AG08395 (cell line): ENCODE measurements around the gene CYP27C1.
"Not testable (repeated sequence)": the region's sequence is repeated elsewhere in the genome, so short reads cannot be mapped to it uniquely, and the experiment has no call there.

ENCODE experiments used
- DNase-seq: peaks from one replicate; pipeline ENCODE4 v3.0.0; 2012; ENCODE audit warnings: mixed read lengths, low spot score

Gene CYP27C1

DNA sequence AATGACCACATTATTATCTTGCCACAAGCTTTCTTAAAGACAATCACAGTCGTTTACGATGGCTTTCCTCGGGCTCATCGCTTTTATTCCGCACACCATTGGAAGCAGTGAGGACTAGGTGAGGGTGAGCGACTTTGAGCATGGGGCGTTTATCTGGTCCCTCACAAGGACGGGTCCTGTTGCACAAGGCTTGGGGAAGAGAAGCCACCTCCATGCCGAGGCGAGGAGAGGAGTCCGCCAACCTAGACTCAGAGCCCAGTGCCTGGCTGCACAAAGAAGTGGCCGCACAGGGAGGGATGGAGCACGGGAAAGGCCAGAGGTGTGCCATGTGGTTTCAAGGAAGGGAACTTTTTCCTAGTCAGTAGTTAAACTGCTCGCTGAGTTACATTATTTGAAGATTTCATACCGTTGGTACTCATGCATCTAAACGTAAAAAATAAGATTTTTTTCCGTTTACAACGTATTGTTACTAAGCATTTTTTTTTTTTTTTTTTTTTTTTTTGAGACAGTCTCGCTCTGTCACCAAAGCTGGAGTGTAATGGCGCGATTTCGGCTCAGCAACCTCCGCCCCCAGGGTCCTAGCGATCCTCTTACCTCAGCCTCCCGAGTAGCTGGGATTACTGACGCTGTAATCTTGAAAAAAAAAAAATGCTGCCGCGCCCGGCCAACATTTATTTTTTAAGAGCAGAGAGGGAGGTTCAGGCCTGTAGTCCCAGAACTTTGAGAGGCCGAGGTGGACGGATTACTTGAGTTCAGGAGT lies 849 bp upstream of the CYP27C1 start:
- no peak for DNase-seq

DNA sequence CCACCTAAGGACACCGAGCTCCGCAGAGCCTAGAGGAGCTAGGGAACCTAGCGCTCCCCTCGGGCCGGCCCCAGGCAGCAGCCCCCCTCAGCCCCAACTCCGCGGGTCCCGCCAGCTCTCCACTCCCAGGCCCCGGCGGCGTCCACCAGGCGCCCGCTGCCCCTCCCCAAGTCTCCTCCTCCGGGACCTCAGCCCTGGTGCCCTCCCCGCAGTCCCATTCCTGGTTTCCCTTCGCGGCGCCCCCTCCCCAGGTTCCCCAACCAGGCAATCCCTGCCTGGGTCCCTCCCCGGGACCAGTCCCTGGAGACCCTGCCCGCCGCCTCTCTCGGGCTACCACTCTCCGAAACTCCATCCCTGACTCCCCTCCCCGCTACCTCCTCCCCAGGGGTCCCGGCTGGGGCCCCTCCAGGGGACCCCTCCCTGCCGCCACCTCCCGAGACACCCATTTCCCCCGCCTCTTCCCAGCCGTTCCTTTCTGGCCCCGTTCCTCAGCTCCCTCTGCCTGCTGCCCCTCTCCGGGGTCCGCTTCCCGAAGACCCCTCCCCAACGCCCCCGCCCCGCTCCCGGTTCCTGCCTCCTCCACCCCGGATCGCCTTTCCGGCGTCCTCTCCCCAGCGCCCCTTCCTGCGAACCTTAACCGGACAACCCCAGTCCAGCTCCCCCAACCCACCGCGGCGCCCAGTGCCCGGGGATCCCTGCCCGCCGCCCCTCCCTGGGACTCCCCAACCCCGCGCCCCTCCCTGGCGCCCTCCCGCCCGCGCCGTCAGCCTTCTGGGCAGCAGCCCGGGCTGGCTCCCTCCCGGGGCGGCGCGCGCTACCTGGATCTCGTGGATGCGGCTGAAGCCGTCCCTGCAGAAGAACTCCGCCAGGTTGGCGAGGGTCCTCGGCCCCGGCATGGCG lies 678 bp downstream of the CYP27C1 start:
- no peak for DNase-seq

DNA sequence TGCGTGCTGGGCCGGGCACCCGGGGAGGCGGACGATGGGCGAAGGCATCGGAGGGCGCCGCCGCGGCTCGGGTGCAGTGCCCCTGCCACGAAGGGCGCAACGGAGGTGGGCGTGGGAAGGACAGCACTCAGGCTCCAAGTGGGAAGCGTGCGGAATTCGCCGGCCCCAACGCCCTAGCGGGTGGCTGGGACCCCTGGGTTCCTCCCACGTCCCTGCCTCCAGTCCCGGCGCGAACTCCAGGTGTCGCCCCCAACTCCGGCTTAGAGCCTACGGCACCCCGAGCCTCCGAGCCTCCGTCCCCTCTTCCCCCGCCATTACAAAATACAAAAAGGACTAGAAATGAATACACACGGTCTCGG lies 1.3 kb downstream of the CYP27C1 start:
- no peak for DNase-seq

DNA sequence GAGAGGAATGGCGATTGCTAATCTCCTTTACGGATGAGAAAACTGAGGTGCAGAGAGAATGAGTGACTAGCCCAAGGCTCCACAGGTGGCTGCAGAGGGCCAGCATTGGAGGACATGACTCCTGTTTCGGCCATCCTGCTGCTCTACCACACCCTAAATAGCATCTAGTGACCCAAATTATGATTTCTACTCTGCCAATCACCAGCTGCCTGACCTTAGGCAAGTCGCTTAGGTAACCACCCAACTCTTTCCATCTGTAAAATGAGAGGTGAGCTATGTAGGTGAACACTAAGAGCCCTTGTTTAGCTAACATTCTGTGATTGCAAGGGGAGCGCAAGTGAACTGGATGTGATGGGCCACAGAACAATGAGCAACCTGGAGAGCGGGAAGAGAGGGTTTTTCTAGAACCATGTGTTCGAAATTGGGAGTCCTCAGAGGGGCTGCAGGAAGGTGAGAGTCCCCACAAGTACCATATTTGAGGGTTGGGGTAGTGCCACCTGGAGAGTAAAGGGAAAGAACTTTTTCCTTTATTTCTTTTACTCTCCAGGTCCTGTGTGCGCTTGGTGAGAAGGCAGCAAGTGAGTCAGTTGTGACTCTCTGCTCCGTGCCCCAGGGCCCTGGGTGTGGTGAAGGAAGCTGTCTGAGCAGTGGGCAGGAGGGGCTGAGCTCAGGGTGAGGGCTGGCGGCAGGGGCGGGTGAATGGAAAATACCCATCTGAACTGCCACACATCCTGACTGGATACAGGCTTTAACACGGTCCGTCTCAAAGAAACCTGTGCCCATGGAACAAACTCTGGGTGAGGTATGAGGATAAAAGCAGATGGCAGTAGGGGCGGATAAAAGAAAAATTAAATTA lies 2.4 kb downstream of the CYP27C1 start:
- DNase-seq = peak; percentile 50

DNA sequence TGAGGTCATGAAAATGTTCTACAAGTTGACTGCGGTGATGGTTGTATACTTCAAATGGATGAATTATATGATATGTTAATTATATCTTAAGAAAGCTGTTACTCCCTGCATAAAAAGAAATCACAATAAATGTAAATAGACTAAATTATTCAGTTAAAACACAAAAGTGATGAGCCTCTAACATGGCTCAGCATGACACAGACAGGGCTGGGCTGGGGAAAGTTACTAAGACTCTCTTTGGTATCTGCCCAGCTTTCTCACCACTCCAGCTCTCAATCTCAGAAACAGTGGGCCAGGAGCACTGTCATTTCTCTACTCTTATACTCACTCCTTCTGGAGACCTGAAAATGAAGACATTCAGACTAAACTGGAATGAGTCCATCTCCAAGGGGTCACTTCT lies 3.5 kb downstream of the CYP27C1 start:
- no peak for DNase-seq

DNA sequence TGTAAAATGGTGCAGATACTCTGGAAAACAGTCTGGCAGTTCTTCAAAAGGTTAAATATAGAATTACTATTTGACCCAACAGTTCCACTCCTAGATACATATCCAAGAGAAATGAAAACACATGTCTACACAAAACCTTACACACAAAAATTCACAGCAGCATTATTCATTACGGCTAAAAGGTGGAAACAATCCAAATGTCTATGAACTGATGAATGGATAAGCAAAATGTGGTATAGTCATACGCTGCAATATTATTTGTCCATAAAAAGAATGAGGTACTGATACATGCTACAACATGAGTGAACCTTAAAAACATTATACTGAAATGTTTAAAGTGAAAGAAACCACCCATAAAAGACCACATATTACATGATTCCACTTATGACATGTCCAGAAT lies 4.0 kb downstream of the CYP27C1 start:
- DNase-seq = no peak

DNA sequence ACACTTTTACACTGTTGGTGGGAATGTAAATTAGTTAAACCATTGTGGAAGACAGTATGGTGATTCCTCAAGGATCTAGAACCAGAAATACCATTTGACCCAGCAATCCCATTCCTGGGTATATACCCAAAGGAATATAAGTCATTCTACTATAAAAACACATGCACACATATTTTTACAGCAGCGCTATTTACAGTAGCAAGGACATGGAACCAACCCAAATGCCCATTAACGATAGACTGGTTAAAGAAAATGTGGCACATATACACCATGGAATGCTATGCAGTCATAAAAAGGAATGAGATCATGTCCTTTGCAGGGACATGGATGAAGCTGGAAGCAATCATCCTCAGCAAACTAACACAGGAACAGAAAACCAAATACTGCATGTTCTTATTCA lies 5.9 kb downstream of the CYP27C1 start:
- not testable (repeated sequence) for DNase-seq

DNA sequence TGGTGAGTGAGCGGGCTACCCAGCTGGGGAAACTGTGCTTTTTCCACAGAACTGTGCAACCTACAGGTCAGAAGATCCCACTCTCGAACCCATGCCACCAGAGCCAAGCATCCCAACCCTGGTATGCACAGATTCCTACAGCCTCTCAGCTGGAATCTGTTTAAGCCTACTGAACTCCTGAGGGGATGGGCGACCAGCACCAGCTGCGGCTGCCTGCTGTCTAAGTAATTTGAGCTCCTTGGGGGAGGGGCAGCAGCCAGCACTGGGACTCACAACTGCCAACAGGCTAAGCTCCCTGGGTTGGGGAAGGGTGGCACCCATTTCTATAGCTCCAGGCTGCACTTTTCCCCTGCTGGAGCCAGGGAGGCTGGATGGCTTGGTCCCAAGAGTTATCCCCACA lies 11.8 kb downstream of the CYP27C1 start:
- DNase-seq = no peak

DNA sequence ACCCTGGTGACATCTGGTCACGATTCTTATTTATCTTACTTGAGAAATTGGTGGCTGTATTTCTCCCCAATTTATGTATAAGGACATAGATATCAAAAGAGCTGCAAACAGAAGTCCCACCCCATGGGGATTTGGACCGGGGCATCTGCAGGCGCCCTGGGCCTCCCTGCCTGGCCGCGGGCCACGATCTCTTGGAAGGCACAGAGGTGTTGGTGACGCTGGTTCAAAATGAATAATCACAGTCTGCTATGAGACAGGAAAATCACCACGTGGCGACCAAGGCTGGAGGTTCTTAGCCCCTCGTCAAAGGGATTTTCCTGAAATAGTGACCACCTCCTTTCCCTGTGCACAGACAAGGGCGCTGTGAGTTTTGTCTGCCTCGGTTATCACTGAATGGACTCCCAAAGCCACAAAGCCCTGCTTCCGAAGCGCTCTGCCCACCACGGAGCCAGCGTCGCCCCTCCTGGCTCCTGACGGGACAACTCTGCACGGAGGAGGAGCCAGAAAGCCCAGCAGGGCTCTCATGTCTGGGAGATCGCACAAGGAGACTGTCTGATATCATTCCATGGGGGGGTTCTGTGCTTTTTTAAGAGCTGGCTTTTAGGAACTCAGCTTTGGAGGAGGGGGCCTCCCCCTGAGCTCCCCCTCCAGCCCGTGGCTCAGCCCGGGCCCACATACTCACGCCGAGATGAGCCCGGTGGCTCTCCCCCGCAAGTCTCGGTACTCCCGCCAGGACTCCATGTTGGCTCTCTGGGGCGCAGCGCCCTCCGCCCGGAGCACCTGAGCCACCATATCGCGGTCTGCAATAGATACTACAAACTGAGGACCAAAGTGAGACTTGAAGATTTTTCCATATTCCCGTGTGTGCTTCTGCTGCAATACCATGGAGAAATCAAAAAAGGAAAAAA lies 14.6 kb downstream of the CYP27C1 start:
- DNase-seq = no peak

DNA sequence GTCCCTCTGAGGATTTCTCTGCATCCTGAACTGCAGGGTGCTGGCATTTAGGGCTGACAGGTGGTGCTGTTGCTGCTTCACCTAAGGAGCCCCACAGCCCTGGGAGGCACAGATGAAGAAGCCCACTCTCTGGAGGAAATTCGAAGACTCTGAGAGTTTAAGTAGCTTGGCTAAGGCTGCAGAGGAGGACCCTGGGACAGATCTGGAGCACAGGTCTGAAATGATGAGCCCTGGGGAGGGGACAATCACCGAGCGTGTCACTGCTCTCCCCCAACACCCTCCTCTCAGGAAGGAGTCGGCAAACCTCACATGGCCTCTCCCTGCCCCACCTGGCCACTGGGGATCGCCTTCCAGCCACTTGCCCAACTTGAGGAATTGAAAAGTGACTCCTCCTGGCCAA lies 18.6 kb downstream of the CYP27C1 start:
- no peak for DNase-seq

DNA sequence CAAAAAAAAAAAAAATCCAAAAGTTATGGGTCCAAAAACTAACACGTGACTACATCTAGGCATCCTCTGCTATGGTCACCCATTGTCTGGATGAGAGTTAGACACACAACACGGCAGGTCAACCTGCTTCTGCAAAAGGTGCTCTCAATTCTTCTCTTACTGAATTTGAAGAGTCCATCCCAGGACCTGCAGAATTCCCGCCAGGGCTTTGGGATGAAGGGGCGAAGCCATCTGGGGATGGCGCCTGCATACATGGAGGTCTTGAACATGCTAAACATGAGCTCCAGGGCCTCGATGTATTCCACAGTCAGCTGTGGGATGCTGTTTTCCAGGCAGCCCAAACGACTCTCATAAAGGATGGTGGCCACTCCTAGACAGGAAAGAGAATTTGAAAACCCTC lies 19.1 kb downstream of the CYP27C1 start:
- no peak for DNase-seq

DNA sequence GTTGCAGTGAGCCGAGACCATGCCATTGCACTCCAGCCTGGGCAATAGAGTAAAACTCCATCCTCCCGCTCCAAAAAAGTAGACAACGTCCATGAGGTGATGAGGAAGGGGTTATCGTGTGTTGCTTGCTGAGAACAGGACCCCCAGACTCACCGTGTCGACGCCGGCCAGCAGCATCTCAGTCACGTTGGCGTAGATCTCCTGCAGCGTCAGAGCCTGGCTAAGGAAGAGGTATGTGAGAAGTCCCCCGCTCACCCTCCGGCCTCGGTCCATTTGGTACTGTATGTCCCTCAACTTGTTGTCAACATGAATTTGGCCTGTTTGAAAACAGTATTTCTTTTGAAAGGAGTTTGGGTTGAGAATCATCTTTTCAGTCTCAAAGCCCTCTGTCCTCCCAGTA lies 20.9 kb downstream of the CYP27C1 start:
- no peak for DNase-seq

DNA sequence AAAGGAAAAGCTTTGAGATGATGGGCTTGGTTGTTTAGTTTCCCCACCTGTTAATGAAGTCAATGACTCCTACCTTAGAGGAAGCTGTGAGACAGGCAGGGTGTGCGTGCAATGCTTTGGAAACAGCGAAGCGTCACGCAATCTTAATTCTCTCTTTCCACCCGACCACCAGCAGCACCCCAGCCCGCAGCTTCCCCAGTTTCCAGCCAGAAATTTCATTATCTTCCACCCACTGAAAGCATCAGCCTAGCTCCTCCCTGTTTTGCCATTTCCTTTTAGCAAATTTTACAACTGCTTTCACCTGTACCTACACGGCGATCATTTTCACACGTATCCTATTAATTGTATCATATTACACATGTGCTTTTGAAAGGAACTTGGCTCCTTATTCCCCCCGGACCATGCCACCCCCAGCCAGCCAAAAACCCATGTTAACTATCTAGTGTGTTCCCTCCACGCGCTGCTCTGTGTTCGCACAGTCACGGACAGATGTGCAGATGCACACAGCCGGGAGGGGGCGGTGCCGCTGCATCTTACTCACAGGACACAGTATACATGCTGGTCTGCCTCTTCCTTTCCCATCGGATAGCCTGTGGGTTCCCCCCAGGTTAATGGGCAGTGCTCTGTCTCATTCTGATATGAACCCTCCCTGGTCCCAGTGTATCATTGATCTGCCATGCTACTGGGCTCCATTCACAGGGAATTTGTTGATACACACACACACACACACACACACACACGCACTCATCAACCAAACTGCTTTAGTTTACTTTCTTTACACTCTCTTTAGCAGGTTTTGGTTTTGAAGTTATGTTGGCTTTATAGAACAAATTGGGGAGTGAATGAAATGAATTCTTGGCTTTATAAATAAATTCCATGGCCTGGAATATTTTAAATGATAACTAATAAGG lies 22.4 kb downstream of the CYP27C1 start:
- DNase-seq = peak; percentile 63

DNA sequence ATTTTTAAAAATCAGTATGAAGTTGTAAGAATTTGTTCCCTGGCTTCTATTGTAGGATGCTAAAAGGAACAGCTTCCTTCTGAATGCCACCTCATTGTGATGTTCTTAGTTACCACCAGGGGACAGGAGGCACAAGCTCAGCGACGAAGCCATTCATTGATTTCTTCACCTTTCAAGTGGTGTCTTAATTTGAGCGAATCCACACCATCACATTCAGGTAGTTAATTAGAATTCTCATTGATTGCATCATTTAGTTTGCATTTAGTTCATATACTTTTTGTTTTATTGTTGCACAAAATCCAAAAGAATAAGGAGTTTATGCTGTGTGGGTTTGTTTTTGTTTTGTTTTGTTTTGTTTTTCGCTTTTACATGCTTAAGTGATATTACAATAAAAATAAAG lies 23.1 kb downstream of the CYP27C1 start:
- no peak for DNase-seq

DNA sequence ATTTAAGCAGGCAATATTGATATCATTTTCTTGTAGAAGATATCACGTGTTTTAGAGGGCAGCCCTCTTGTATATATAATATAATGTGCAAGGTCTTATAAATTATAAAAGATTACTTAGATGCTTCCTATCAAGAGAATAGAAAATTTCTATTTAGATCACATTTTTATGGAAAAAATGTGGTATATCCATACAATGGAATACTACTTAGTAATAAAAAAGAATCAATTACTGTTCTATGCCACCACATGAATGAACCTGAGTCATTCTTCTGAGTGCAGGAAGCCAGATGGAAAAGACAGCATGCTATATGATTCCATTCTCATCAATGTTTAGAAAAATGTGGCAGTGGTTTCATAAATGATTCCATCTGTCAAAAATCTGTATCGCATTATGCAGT lies 23.6 kb downstream of the CYP27C1 start:
- DNase-seq = no peak

DNA sequence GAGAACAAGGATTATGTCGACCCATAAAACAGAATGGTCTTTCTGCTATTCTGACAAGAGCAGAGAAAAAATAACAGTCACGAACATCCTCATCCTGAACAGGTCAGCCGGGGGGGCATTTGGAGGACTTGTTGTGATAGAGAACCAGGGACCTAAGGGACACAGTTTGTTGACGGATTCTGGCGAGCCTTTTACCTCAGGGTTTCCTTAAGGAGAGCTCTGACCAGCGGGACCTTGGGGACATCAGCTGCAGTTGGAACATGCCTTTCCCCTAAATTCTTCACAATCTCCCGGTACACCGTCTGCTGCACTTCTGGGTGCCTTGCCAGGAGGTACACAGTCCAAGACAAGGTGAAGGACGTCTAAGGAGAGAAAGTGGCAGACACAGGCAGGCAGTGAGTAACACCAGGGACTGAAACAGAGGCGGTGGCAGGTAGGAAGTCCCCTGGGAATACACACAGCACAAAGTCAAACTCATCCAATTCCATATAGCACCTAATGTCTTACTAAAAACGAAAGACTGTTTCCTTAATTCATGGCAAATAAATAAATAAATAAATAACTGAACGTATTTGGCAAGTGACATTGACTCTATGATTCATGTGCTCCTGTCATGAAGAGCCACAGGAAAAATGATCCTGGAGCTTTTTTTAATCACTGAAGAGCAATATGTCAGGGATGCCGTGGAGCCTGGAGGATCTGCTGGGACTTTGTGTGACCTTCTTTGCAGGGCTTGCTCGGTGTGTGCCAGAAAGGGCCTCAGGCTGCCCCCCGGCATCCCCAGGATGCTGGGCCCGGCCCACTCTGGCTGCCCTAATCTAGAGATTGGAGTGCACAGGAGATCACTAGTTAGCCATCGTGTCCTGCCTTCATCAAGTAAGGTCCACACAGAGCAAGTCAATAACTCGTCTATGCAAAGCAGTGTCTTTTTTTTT lies 24.7 kb downstream of the CYP27C1 start:
- DNase-seq = no peak

DNA sequence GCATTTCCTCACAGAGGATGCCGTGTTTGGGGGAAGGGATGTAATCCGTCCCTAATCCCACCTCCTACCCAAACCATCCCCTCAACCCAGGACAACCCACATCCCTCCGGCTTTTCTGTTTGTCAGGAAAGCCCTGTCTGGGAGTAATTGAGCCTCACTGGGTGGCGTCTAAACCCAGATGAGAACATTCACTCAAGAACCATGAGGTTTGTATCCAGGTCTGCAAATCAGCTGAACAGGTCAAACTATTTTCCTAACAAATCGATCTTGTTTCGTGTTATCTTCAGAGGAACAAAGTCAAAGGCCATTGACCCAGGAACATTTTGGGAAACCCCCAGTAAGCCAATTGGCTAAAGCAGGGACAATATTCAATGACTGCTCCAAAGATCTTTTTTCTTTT lies 25.7 kb downstream of the CYP27C1 start:
- no peak for DNase-seq

DNA sequence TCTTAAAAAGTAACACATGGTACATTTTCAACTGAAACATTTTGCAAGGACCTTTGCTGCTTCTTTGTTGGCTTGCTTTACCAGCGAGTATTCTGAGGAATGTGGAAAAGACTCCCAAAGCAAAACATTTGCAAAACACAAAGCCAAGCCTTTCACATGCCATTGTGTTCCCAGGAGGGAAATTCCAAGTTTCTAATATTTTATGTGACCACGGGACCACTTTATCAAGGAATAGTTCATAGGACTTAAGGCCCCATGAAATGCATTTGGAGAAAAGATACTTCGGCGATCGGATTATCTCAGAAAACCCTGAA lies 26.2 kb downstream of the CYP27C1 start:
- DNase-seq = peak; percentile 79

DNA sequence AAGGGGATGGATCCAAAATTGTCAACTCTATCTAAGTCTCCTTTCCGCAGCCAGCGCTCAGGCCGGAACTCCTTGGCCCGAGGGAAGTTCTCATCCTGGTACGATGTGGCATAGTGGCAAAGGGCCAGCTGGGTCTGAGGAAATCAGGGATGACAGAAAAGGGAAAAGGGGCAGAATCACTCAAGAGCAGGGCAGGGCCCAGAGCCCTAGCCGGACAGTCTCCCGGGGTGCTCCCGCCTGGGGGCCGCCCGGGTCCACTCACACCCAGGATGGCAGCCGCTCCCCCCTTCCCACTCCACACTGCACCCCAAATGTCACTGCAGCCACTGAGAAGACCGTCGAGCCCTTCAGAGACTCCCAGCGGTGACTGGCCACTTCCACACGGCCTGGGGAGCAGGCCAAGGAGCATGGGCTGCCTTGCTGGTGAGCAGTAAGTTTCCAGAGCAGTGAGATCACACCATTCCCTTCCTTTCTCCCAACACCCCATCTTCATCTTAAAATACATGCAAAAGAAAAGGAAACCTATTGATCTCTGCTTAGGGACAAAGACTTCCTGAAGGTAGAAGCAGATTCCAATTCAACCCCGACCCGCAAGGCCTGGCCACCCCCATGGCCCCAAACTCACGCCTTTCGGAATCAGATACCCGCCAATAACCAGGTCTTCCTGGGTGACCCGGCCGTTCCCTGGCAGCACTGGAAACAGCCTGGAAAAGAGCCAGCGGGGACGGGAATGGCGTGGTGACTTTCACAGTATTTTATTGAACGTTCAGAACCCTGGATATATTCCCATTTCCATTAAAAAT lies 26.7 kb downstream of the CYP27C1 start:
- DNase-seq = peak; percentile 81
